GM18505 (cell line): ENCODE data around the gene TLK2.

Source experiments
- ATAC-seq: cut with Tn5 transposase; IDR thresholded peaks from one replicate; pipeline ENCODE4 v1.9.1; 2021; ENCODE audit not compliant: unreplicated experiment
- POLR2A ChIP-seq: IDR thresholded peaks from 4 replicates; pipeline ENCODE4 v1.6.1; 2011; ENCODE audit warnings: borderline replicate concordance; ENCODE audit not compliant: insufficient read depth, insufficient read length; ENCODE audit errors: extremely low read depth

The TLK2 gene

GRCh38 chr17:62627904-62628633, 149.4 kb downstream of the TLK2 start:
- no peak for TF ChIP-seq POLR2A
- no peak for ATAC-seq

- ATAC-seq: no peak
- TF ChIP-seq POLR2A: no peak
Observed at GRCh38 chr17:62628831-62629555, 150.4 kb downstream of the TLK2 start.

- TF ChIP-seq POLR2A: no peak
- ATAC-seq: no peak
Observed at GRCh38 chr17:62629556-62630364, 151.1 kb downstream of the TLK2 start.

- ATAC-seq: no peak
- no peak for TF ChIP-seq POLR2A
Observed at GRCh38 chr17:62630365-62631085, 151.9 kb downstream of the TLK2 start.

- no peak for ATAC-seq
- no peak for TF ChIP-seq POLR2A
Observed at GRCh38 chr17:62631086-62631935, 152.7 kb downstream of the TLK2 start.

- ATAC-seq: no peak
- no peak for TF ChIP-seq POLR2A
Observed at GRCh38 chr17:62631936-62632924, 153.6 kb downstream of the TLK2 start.

GRCh38 chr17:62637809-62638208, 159.2 kb downstream of the TLK2 start:
- no peak for ATAC-seq
- TF ChIP-seq POLR2A: no peak

- TF ChIP-seq POLR2A: no peak
- no peak for ATAC-seq
Observed at GRCh38 chr17:62641153-62641552, 162.5 kb downstream of the TLK2 start.

- TF ChIP-seq POLR2A: no peak
- no peak for ATAC-seq
Observed at GRCh38 chr17:62641951-62642350, 163.3 kb downstream of the TLK2 start.

- TF ChIP-seq POLR2A: no peak
- ATAC-seq: no peak
Observed at GRCh38 chr17:62643496-62643895, 164.9 kb downstream of the TLK2 start.

GRCh38 chr17:62644487-62645173, 166.0 kb downstream of the TLK2 start:
- ATAC-seq: no peak
- no peak for TF ChIP-seq POLR2A

- no peak for ATAC-seq
- TF ChIP-seq POLR2A: no peak
Observed at GRCh38 chr17:62648251-62648955, 169.8 kb downstream of the TLK2 start.
